Activated CD8-positive, alpha-beta memory T cell treated with anti-CD3 and anti-CD28 coated beads, Interleukin-2, amount 50 U/mL, for 1 hour (primary cell): Measurements from ENCODE around the gene LRRC3C.

ENCODE experiments used
- DNase-seq: peaks from one replicate; pipeline ENCODE4 v3.0.0-alpha.2; 2020; ENCODE audit errors: extremely low read depth

Gene LRRC3C

GRCh38 chr17:39974433-39974832, 46.9 kb downstream of the LRRC3C start:
- DNase-seq = no peak

GRCh38 chr17:39975801-39976200, 48.3 kb downstream of the LRRC3C start:
- no peak for DNase-seq

- DNase-seq = no peak
These were observed 51.6 kb downstream of the LRRC3C start for GRCh38 chr17:39979016-39979670.

DNA sequence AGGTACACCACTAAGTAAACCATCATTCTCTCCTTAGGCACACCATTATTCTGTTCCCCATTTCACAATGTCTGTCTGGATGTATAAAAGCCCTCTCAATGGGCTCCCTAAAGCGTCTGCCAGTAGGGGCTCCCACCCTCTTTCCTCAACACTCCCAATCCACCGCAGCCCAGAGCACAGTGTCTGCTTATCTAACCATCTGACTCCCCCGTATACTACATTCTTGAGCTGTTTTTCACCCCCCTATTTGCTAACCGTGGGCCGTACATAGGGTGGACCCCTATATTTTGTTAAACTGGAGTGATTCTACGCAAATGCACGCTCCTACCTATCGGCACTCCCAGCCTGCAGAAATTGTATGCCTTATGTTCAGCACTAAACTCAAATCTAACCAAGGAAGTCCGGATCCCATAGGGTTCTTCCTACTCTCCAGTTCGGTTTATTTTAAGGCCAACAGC, 52.4 kb downstream of the LRRC3C start:
- no peak for DNase-seq

DNA sequence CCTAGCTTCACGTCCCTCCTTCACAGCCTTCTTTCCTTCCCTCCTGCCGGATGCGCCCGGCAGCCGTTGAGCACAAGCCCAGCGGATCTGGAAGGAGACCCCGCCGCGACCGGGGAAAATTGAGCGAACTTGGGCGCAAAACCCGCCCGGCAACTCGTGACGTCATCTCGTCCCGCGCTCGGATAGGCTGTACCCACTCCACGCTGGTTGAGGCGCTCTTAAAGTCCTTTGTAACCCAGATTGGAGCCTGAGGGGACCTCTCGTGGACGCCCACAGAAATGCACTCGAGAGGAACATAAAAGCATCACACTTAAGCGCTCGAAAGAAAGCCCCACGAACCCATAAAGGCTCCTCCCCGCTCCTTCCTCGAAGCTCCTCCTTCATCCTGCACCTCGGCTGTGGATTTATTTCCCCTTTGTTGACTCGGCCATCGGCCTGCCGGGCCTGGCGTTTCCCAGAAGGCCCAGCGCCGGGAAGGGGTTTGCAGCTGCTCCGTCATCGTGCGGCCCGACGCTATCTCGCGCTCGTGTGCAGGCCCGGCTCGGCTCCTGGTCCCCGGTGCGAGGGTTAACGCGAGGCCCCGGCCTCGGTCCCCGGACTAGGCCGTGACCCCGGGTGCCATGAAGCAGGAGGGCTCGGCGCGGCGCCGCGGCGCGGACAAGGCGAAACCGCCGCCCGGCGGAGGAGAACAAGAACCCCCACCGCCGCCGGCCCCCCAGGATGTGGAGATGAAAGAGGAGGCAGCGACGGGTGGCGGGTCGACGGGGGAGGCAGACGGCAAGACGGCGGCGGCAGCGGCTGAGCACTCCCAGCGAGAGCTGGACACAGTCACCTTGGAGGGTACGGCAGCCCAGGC, 53.0 kb downstream of the LRRC3C start, which contains the start of gene PSMD3:
Gene PSMD3, plus strand, starts transcription at position 457 of the 856 bp plus-strand sequence. Its CDS starts 164 bp downstream, at position 621.
- DNase-seq = peak; percentile 97

DNA sequence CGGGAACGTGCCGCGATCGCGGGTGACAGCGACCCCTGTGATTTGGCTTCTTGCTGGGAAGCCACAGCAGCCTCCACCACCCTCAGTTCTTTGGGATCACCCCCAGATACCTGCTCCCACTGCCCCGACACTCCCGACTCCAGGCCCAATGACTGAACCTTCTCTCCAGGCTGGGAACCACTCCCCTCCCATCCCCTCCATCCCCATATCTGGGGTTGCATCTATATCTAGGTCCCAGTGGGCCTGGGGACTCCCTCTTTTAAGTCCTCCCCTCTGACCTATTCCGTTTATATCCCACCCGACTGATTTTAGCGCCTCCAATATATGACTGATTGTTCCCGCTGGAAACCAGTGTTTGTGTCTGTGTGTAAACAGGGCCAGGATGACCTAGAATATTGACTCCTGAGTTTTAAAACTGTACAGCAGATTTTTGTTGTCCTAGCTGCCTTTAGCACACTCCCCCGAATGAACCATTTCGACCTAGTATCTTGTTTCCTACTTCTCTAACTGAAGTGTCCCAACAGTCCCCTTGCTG, 53.7 kb downstream of the LRRC3C start:
- no peak for DNase-seq

- no peak for DNase-seq
These were observed 54.3 kb downstream of the LRRC3C start for GRCh38 chr17:39981766-39982375.

- DNase-seq = no peak
These were observed 60.8 kb downstream of the LRRC3C start for GRCh38 chr17:39988206-39988810.

DNA sequence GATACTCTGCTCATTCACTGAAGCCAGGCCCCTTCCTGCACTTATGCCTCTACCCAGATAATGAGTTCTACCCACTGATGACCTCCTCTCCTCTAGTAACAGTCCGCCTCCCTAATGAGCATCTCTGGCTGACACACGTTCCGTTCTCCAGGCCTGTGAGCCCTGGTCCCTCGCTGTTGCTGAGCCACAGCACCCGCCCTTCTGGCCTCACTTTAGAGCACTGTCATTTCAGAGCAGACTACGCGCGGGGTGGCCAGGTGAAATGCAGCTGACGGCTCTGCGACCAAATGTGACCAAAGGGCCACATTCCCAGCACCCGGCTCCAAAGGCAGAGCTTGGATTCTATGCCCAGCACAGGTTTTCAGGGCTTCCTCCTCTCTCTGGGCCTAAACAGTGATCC, 66.9 kb downstream of the LRRC3C start:
- no peak for DNase-seq
